Mesenchymal stem cell (in vitro differentiated cells and primary cell): ENCODE measurements around the gene ETV6.

ENCODE experiments used
- DNase-seq: peaks from one replicate; pipeline ENCODE4 v3.0.0-alpha.2; 2013
- H2AFZ ChIP-seq: one replicate; pipeline ENCODE4 v1.6.1; 2013; ENCODE audit warnings: low read depth, mild to moderate bottlenecking, control low read depth, inconsistent platforms, low read length, moderate library complexity
- H2AK5ac ChIP-seq: 2 replicates; pipeline ENCODE4 v1.6.1; 2013; ENCODE audit warnings: low read length, moderate library complexity, mild to moderate bottlenecking, inconsistent platforms; ENCODE audit not compliant: severe bottlenecking
- H2BK120ac ChIP-seq: one replicate; pipeline ENCODE4 v1.6.1; 2013; ENCODE audit warnings: low read depth, mild to moderate bottlenecking, inconsistent platforms, low read length, moderate library complexity
- H2BK12ac ChIP-seq, 2 experiments: one replicate each; pipeline ENCODE4 v1.6.1; 2013; ENCODE audit warnings: inconsistent platforms in 2 of 2, low read length in 2 of 2, mild to moderate bottlenecking in 2 of 2, moderate library complexity in 2 of 2, control low read depth in 1 of 2
- H2BK15ac ChIP-seq: one replicate; pipeline ENCODE4 v1.6.1; 2013; ENCODE audit warnings: mild to moderate bottlenecking, low read depth, inconsistent platforms; ENCODE audit not compliant: poor library complexity, severe bottlenecking
- H2BK5ac ChIP-seq: 2 replicates; pipeline ENCODE4 v1.6.1; 2013; ENCODE audit warnings: low read depth, mild to moderate bottlenecking, low read length, control low read depth, inconsistent platforms; ENCODE audit not compliant: poor library complexity, severe bottlenecking
- H3K14ac ChIP-seq, 2 experiments: one replicate each; pipeline ENCODE4 v1.6.1; 2013; ENCODE audit warnings: inconsistent platforms in 2 of 2, low read length in 2 of 2, control low read depth in 1 of 2, mild to moderate bottlenecking in 1 of 2, moderate library complexity in 1 of 2
- H3K18ac ChIP-seq, 2 experiments: one replicate each; pipeline ENCODE4 v1.6.1; 2013; ENCODE audit warnings: inconsistent platforms in 2 of 2, low read length in 2 of 2, control low read depth in 1 of 2, low read depth in 1 of 2, mild to moderate bottlenecking in 1 of 2
- H3K23ac ChIP-seq, 2 experiments: one replicate each; pipeline ENCODE4 v1.6.1; 2013; ENCODE audit warnings: inconsistent platforms in 2 of 2, low read length in 2 of 2, mild to moderate bottlenecking in 2 of 2, moderate library complexity in 2 of 2, control low read depth in 1 of 2
- H3K27ac ChIP-seq: 2 replicates; pipeline ENCODE4 v1.5.1; 2013; ENCODE audit warnings: mild to moderate bottlenecking, moderate library complexity, low read length, control low read depth, inconsistent platforms; ENCODE audit not compliant: poor library complexity, severe bottlenecking
- H3K27me3 ChIP-seq, 2 experiments: 2 replicates each; pipeline versions ENCODE4 v1.6.1 to v1.7.0; 2013; ENCODE audit warnings: low read length in 2 of 2, mild to moderate bottlenecking in 2 of 2, moderate library complexity in 2 of 2, control low read depth in 1 of 2, inconsistent platforms in 1 of 2; ENCODE audit not compliant: control insufficient read depth in 1 of 2, insufficient read depth in 1 of 2
- H3K36me3 ChIP-seq, 2 experiments: 2 replicates each; pipeline versions ENCODE4 v1.6.1 to v1.7.0; 2013; ENCODE audit warnings: low read length in 2 of 2, control low read depth in 1 of 2, inconsistent platforms in 1 of 2, low read depth in 1 of 2, mild to moderate bottlenecking in 1 of 2; ENCODE audit not compliant: insufficient read depth in 2 of 2, control insufficient read depth in 1 of 2
- H3K4ac ChIP-seq, 2 experiments: one replicate each; pipeline ENCODE4 v1.6.1; 2013; ENCODE audit warnings: inconsistent platforms in 2 of 2, low read length in 2 of 2, mild to moderate bottlenecking in 2 of 2, moderate library complexity in 2 of 2, control low read depth in 1 of 2, low read depth in 1 of 2
- H3K4me1 ChIP-seq: 2 replicates; pipeline ENCODE4 v1.6.1; 2013; ENCODE audit warnings: low read depth, low read length, control low read depth; ENCODE audit not compliant: control insufficient read depth, insufficient read depth
- H3K4me2 ChIP-seq: 2 replicates; pipeline ENCODE4 v1.6.1; 2013; ENCODE audit warnings: low read length, mild to moderate bottlenecking, inconsistent platforms; ENCODE audit not compliant: poor library complexity, severe bottlenecking
- H3K4me3 ChIP-seq, 2 experiments: 2 replicates each; pipeline versions ENCODE4 v1.5.1 to v1.7.0; 2013; ENCODE audit warnings: low read length in 2 of 2, mild to moderate bottlenecking in 2 of 2, control low read depth in 1 of 2, low read depth in 1 of 2; ENCODE audit not compliant: insufficient read depth in 1 of 2
- H3K79me1 ChIP-seq: replicated peaks from 2 replicates; pipeline ENCODE4 v1.6.1; 2013; ENCODE audit warnings: mild to moderate bottlenecking, control low read depth, low read length, inconsistent platforms; ENCODE audit not compliant: poor library complexity, severe bottlenecking
- H3K9ac ChIP-seq: 2 replicates; pipeline ENCODE4 v1.7.0; 2013; ENCODE audit warnings: mild to moderate bottlenecking, low read length, moderate library complexity
- H3K9me3 ChIP-seq: 2 replicates; pipeline ENCODE4 v1.7.0; 2013; ENCODE audit warnings: mild to moderate bottlenecking, low read length; ENCODE audit not compliant: control insufficient read depth
- H4K8ac ChIP-seq: one replicate; pipeline ENCODE4 v1.6.1; 2013; ENCODE audit warnings: inconsistent platforms, mild to moderate bottlenecking, low read length, moderate library complexity
- H4K91ac ChIP-seq: one replicate; pipeline ENCODE4 v1.6.1; 2013; ENCODE audit warnings: mild to moderate bottlenecking, low read length, inconsistent platforms
- WGBS: methylation state at CpG from one replicate; pipeline ENCODE4 v1.1.7; 2013; ENCODE audit warnings: mixed read lengths; 5-methylcytosine and 5-hydroxymethylcytosine counted together

Gene ETV6

GRCh38 chr12:11685716-11686115, 36.2 kb downstream of the ETV6 start:
- Histone ChIP-seq H3K27ac (no peak overlapping the region), H2BK12ac (no peak overlapping the region), H3K4ac (no peak overlapping the region), H2AK5ac (no peak overlapping the region), H3K4me2 (no peak overlapping the region), H3K27me3 (no peaks in the 10 kb centered on the region), H2BK5ac (no peak overlapping the region), H2BK15ac (no peak overlapping the region), H3K4me1 (peaks cover 8% of the 10 kb centered on the region), H3K18ac (no peak overlapping the region), H3K79me1 (peaks cover 14% of the 10 kb centered on the region), H3K4me3 (no peak overlapping the region), H2AFZ (no peak overlapping the region), H3K36me3 (no peaks in the 10 kb centered on the region), H4K8ac (no peak overlapping the region), H2BK120ac (no peak overlapping the region), H4K91ac (no peak overlapping the region), H3K9me3 (no peaks in the 10 kb centered on the region), H3K14ac (no peak overlapping the region), H3K9ac (no peak overlapping the region), H3K23ac (no peak overlapping the region)
- peak; percentile 55 for DNase-seq
- WGBS: no CpG with 5 or more reads among the region's 2 CpGs

GRCh38 chr12:11686120-11686519, 36.6 kb downstream of the ETV6 start:
- Histone ChIP-seq H3K4me3 (no peak overlapping the region), H3K27ac (no peak overlapping the region), H4K8ac (no peak overlapping the region), H3K36me3 (no peaks in the 10 kb centered on the region), H2AFZ (no peak overlapping the region), H3K4me1 (peaks cover 6% of the 10 kb centered on the region), H2BK5ac (no peak overlapping the region), H3K79me1 (peaks cover 12% of the 10 kb centered on the region), H3K4me2 (no peak overlapping the region), H2BK120ac (no peak overlapping the region), H3K9me3 (no peaks in the 10 kb centered on the region), H3K23ac (no peak overlapping the region), H3K14ac (no peak overlapping the region), H2BK12ac (no peak overlapping the region), H3K9ac (no peak overlapping the region), H2AK5ac (no peak overlapping the region), H3K4ac (no peak overlapping the region), H2BK15ac (no peak overlapping the region), H3K27me3 (no peaks in the 10 kb centered on the region), H3K18ac (no peak overlapping the region), H4K91ac (no peak overlapping the region)
- DNase-seq: no peak
- WGBS: 86% methylated on average over 1 of the region's 2 CpGs

GRCh38 chr12:11687528-11687927, 38.1 kb downstream of the ETV6 start:
- Histone ChIP-seq H3K18ac (no peak overlapping the region), H2AK5ac (no peak overlapping the region), H3K23ac (no peak overlapping the region), H4K8ac (no peak overlapping the region), H3K79me1 (peaks cover 17% of the 10 kb centered on the region), H3K27me3 (no peaks in the 10 kb centered on the region), H3K4me3 (no peak overlapping the region), H2BK120ac (no peak overlapping the region), H2BK5ac (no peak overlapping the region), H3K4me1 (peaks cover 6% of the 10 kb centered on the region), H2AFZ (no peak overlapping the region), H4K91ac (no peak overlapping the region), H2BK15ac (no peak overlapping the region), H3K14ac (no peak overlapping the region), H3K4ac (no peak overlapping the region), H3K27ac (no peak overlapping the region), H3K36me3 (no peaks in the 10 kb centered on the region), H3K9ac (no peak overlapping the region), H3K4me2 (no peak overlapping the region), H2BK12ac (no peak overlapping the region), H3K9me3 (no peaks in the 10 kb centered on the region)
- 94% methylated on average over 2 of the region's 2 CpGs for WGBS
- no peak for DNase-seq

GRCh38 chr12:11688379-11688778, 38.9 kb downstream of the ETV6 start:
- H3K4ac ChIP-seq: no peak overlapping the region
- no peak overlapping the region for H2BK15ac ChIP-seq
- 86% methylated on average over 4 of the region's 4 CpGs for WGBS

More at GRCh38 chr12:11688379-11688778, 38.9 kb downstream of the ETV6 start:
- H3K4me3 ChIP-seq: no peak overlapping the region
- H3K79me1 ChIP-seq: peaks cover 21% of the 10 kb centered on the region
- H4K91ac ChIP-seq: no peak overlapping the region
- no peaks in the 10 kb centered on the region for H3K9me3 ChIP-seq
- H2AFZ ChIP-seq: no peak overlapping the region
- no peak overlapping the region for H2BK120ac ChIP-seq
- no peak overlapping the region for H4K8ac ChIP-seq
- peak overlapping the region; percentile 14 to 52 for H3K18ac ChIP-seq
- no peak overlapping the region for H3K9ac ChIP-seq
- no peak overlapping the region for H2BK5ac ChIP-seq
- peaks cover 0 to 4% of the 10 kb centered on the region in 2 experiments for H3K36me3 ChIP-seq
- H3K4me2 ChIP-seq: no peak overlapping the region
- DNase-seq: no peak
- H3K14ac ChIP-seq: peak overlapping the region in 1 of 2 experiments; percentile 10
- no peak overlapping the region for H3K27ac ChIP-seq
- no peaks in the 10 kb centered on the region for H3K27me3 ChIP-seq
- H2AK5ac ChIP-seq: peak overlapping the region; percentile 55
- H2BK12ac ChIP-seq: peak overlapping the region; percentile 11 to 33
- peaks cover 6% of the 10 kb centered on the region for H3K4me1 ChIP-seq
- H3K23ac ChIP-seq: no peak overlapping the region
